Upper lobe of left lung (tissue), 6 donors: ENCODE results near the gene ARPIN. TPM values are rescaled to one million over a fixed set of nuclear protein-coding genes. Genes with fewer than 3 reads are reported as not detected.

Experiments
- ATAC-seq, 2 donors: fragments of 200-7000 bp; cut with Tn5 transposase; one replicate each; pipeline ENCODE4 v1.9.1; 2022; ENCODE audit warnings: mild to moderate bottlenecking in 2 of 2, moderate library complexity in 2 of 2; ENCODE audit not compliant: low FRiP score in 2 of 2
- DNase-seq, 2 donors: peaks; one replicate each; pipeline ENCODE4 v3.0.0-alpha.2; 2019 to 2020
- H3K27ac ChIP-seq, 4 donors: fragments of 200-600 bp; sonication (generic); one replicate each; pipeline ENCODE4 v1.5.1; 2016 to 2019
- H3K27me3 ChIP-seq, 4 donors: fragments of 200-600 bp; sonication (generic); one replicate each; pipeline ENCODE4 v1.5.1; 2017 to 2019
- H3K36me3 ChIP-seq, 4 donors: fragments of 200-600 bp; sonication (generic); one replicate each; pipeline ENCODE4 v1.5.1; 2016 to 2019
- H3K4me1 ChIP-seq, 4 donors: fragments of 200-600 bp; sonication (generic); one replicate each; pipeline ENCODE4 v1.5.1; 2018 to 2019
- H3K4me3 ChIP-seq, 4 donors: fragments of 200-600 bp; sonication (generic); one replicate each; pipeline ENCODE4 v1.5.1; 2017 to 2019; ENCODE audit warnings: mild to moderate bottlenecking in 2 of 4, moderate library complexity in 1 of 4
- H3K9me3 ChIP-seq, 4 donors: fragments of 200-600 bp; sonication (generic); one replicate each; pipeline ENCODE4 v1.5.1; 2018 to 2019
- CTCF ChIP-seq, 6 experiments: fragments of 450-650 bp in 4 of 6; fragments of 200-600 bp in 2 of 6; sonication (generic) in 2 of 6; IDR thresholded peaks; one replicate each; pipeline ENCODE4 v1.5.1; 2016 to 2019; ENCODE audit warnings: antibody characterized with exemption in 6 of 6
- EP300 ChIP-seq, 4 donors: sonication (generic); formaldehyde crosslinking; IDR thresholded peaks; one replicate each; pipeline ENCODE4 v1.5.1; 2017; ENCODE audit warnings: antibody characterized with exemption in 4 of 4, control low read depth in 2 of 4
- POLR2A ChIP-seq, 4 donors: fragments of 450-650 bp; IDR thresholded peaks; one replicate each; pipeline ENCODE4 v1.5.1; 2016 to 2017; ENCODE audit warnings: antibody characterized with exemption in 4 of 4, mild to moderate bottlenecking in 2 of 4
- POLR2AphosphoS5 ChIP-seq, 2 donors: sonication (generic); formaldehyde crosslinking; IDR thresholded peaks; one replicate each; pipeline ENCODE4 v1.5.1; 2017; ENCODE audit warnings: antibody characterized with exemption in 2 of 2
- WGBS, 2 donors: methylation state at CpG; one replicate each; pipeline ENCODE4 v1.1.5; 2017 to 2018; 5-methylcytosine and 5-hydroxymethylcytosine counted together
- total RNA-seq, 6 donors: library from RNA; depleted of rRNA in 4 of 6; stranded (reverse); fragments of >200 nt in 4 of 6; gene quantifications; one replicate each; pipeline versions ENCODE4 v1.1.0 to v1.2.1, GENCODE V29; 2016 to 2021
- donor health status: DM: no; HTN: no; CAD: no; lungs with moderate emphysema.
- donor health status: DM: no; HTN: yes; CAD: no; lungs with severe emphysema.

Gene ARPIN
- total RNA-seq, 6 donors from 2014 or later, result 24.9 to 56.6 (median 35.1) TPM

- H3K27ac ChIP-seq, result no peak overlapping the region
- DNase-seq, result no peak
- peaks cover 10 to 59% (median 34%) of the 10 kb centered on the region in 4 donors for H3K36me3 ChIP-seq
- H3K27me3 ChIP-seq, result no peaks in the 10 kb centered on the region
- H3K9me3 ChIP-seq, result no peaks in the 10 kb centered on the region
- no peak overlapping the region for H3K4me3 ChIP-seq
- no peak for ATAC-seq
- 88 to 91% methylated on average over 5 of the region's 5 CpGs for WGBS, 2 donors
- peaks cover 0 to 4% (median 2%) of the 10 kb centered on the region in 4 donors for H3K4me1 ChIP-seq
- TF ChIP-seq CTCF (IDR thresholded peaks at IDR 0.05), result no peak
- no peak for TF ChIP-seq POLR2A (IDR thresholded peaks at IDR 0.05)
- TF ChIP-seq EP300 (IDR thresholded peaks at IDR 0.05), result no peak
- TF ChIP-seq POLR2AphosphoS5 (IDR thresholded peaks at IDR 0.05), result no peak
These were observed 6.8 kb downstream of the ARPIN start for GRCh38 chr15:89905846-89906378.

- peaks cover 10 to 61% (median 37%) of the 10 kb centered on the region in 4 donors for H3K36me3 ChIP-seq
- peak overlapping the region in 1 of 4 donors; percentile 14 for H3K27ac ChIP-seq
- H3K27me3 ChIP-seq, result no peaks in the 10 kb centered on the region
- H3K4me3 ChIP-seq, result no peak overlapping the region
- no peaks in the 10 kb centered on the region for H3K4me1 ChIP-seq
- DNase-seq (peak in 1 of 2 donors; percentile 77), ATAC-seq (peak; percentile 7 to 70)
- no peaks in the 10 kb centered on the region for H3K9me3 ChIP-seq
- 94% methylated on average over 5 of the region's 5 CpGs; no CpG with 5 or more reads in 1 of the 2 donors for WGBS, 2 donors
- TF ChIP-seq POLR2A (IDR thresholded peaks at IDR 0.05) (no peak), EP300 (IDR thresholded peaks at IDR 0.05) (no peak), POLR2AphosphoS5 (IDR thresholded peaks at IDR 0.05) (no peak), CTCF (IDR thresholded peaks at IDR 0.05) (no peak)
These were observed 8.2 kb downstream of the ARPIN start for GRCh38 chr15:89904519-89904918.

- peaks cover 10 to 56% (median 37%) of the 10 kb centered on the region in 4 donors for H3K36me3 ChIP-seq
- WGBS, 2 donors, result 95 to 97% methylated on average over 3 to 11 of the region's 11 CpGs
- DNase-seq (peak in 1 of 2 donors; percentile 72), ATAC-seq (no peak)
- TF ChIP-seq EP300 (IDR thresholded peaks at IDR 0.05) (no peak), CTCF (IDR thresholded peaks at IDR 0.05) (no peak), POLR2AphosphoS5 (IDR thresholded peaks at IDR 0.05) (no peak), POLR2A (IDR thresholded peaks at IDR 0.05) (no peak)
- H3K27ac ChIP-seq, result no peak overlapping the region
- H3K27me3 ChIP-seq, result no peaks in the 10 kb centered on the region
- no peak overlapping the region for H3K4me3 ChIP-seq
- no peaks in the 10 kb centered on the region for H3K9me3 ChIP-seq
- H3K4me1 ChIP-seq, result no peaks in the 10 kb centered on the region
These were observed 9.0 kb downstream of the ARPIN start for GRCh38 chr15:89903858-89904130.

- Histone ChIP-seq H3K27me3 (no peaks in the 10 kb centered on the region), H3K4me3 (no peak overlapping the region), H3K9me3 (no peaks in the 10 kb centered on the region), H3K36me3 (peaks cover 10 to 54% (median 37%) of the 10 kb centered on the region in 4 donors), H3K27ac (no peak overlapping the region), H3K4me1 (no peaks in the 10 kb centered on the region)
- TF ChIP-seq EP300 (IDR thresholded peaks at IDR 0.05), result no peak
- no peak for TF ChIP-seq POLR2A (IDR thresholded peaks at IDR 0.05)
- TF ChIP-seq CTCF (IDR thresholded peaks at IDR 0.05), result no peak
- TF ChIP-seq POLR2AphosphoS5 (IDR thresholded peaks at IDR 0.05), result no peak
- DNase-seq (no peak), ATAC-seq (no peak)
- WGBS, 2 donors, result 92 to 93% methylated on average over 8 to 15 of the region's 15 CpGs
These were observed 9.5 kb downstream of the ARPIN start for GRCh38 chr15:89903015-89903857.
